GM19438 (cell line): ENCODE results near the gene ITGB3.

Experiments
- ATAC-seq: cut with Tn5 transposase; IDR thresholded peaks from one replicate; pipeline ENCODE4 v1.9.1; 2021; ENCODE audit warnings: low read depth; ENCODE audit not compliant: unreplicated experiment

The ITGB3 gene

GRCh38 chr17:47295037-47295873 is 41.6 kb downstream of the ITGB3 start:
- no peak for ATAC-seq

DNA sequence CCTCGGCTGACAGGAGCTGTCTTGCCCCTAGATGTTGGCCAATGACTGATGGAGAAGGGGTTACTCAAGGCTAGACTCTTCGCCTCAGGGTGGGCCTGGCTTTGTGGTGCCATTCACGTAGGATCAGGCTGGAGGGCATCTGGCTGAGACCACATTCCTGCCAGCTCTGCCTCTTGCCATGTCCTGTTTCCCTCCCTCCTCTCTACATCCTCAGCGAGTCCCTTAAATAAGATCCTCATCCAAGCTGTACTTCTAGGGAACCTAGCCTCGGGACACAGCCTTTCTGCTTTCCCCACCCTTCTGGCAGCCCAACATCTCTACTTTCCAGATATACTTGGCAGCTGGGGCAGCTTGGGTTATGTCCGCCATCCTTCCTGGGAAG is 42.2 kb downstream of the ITGB3 start:
- no peak for ATAC-seq

GRCh38 chr17:47297661-47298400 is 44.2 kb downstream of the ITGB3 start:
- ATAC-seq: no peak

- ATAC-seq: no peak
These were observed 45.1 kb downstream of the ITGB3 start for GRCh38 chr17:47298712-47299111.

DNA sequence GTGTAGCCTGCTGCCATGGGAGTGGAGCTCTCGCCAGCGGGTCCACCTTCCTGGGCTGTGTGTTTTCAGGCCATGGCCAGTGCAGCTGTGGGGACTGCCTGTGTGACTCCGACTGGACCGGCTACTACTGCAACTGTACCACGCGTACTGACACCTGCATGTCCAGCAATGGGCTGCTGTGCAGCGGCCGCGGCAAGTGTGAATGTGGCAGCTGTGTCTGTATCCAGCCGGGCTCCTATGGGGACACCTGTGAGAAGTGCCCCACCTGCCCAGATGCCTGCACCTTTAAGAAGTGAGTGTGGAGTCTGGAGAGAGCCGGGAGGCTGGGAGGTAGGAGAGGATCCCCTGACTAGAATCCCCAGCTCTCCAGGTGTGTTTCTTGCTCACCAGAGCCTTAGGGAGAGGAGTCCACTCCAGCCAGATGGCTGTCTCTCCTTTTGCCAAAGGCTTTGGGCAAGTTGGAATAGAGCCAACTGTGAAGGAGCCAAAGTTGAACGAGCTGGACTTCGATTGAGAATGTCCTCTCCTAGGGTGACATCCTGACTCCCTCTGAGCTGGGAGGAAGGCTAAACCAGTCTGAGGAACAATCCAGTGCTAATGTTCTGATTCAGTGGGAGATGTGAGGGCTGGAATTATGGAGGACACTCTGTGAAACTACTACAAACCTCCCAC is 45.7 kb downstream of the ITGB3 start:
- no peak for ATAC-seq

- ATAC-seq: no peak
These were observed 47.1 kb downstream of the ITGB3 start for GRCh38 chr17:47300718-47301117.

DNA sequence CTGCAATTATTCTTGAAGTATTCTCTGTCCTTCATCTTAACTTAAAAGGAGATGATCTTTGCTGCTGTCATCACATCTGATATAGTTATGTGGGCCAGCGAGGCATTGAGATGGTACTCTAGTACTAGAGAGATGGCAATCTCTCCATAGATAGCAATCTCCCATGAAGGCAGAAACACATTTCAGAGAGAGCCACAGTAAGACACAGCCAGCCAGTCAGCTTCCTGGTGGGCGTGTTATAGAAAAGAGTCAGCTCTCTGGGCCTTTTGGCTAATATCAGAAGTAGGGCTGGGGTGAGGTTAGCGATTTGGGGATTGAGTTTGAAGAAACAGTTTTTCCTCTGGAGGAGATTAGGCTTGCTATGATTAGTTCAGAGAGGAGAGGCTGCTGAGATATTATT is 47.5 kb downstream of the ITGB3 start:
- ATAC-seq: no peak

DNA sequence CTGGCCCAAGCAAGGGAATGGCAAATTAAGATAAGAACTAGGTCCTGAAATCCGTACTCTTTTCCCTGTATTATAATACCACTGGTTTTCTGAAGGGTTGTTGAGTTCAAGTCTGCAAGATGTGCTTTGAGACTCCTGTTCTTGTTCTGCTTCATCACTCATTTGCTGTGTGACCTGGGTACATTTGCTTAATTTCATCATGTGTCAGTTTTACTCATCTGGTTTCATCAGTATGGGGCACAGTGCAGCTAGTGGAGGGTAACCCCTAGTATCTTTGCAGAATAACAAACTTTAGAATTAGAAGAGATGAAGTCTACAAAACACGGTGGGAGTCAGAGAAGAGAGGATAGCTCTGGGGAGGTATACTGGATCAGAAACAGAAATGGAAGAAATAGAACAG is 48.2 kb downstream of the ITGB3 start:
- ATAC-seq: no peak

GRCh38 chr17:47304186-47304585 is 50.6 kb downstream of the ITGB3 start:
- no peak for ATAC-seq

- no peak for ATAC-seq
These were observed 51.8 kb downstream of the ITGB3 start for GRCh38 chr17:47305302-47305923.

- no peak for ATAC-seq
These were observed 56.6 kb downstream of the ITGB3 start for GRCh38 chr17:47310186-47310733.

- no peak for ATAC-seq
These were observed 57.8 kb downstream of the ITGB3 start for GRCh38 chr17:47311420-47311819.

DNA sequence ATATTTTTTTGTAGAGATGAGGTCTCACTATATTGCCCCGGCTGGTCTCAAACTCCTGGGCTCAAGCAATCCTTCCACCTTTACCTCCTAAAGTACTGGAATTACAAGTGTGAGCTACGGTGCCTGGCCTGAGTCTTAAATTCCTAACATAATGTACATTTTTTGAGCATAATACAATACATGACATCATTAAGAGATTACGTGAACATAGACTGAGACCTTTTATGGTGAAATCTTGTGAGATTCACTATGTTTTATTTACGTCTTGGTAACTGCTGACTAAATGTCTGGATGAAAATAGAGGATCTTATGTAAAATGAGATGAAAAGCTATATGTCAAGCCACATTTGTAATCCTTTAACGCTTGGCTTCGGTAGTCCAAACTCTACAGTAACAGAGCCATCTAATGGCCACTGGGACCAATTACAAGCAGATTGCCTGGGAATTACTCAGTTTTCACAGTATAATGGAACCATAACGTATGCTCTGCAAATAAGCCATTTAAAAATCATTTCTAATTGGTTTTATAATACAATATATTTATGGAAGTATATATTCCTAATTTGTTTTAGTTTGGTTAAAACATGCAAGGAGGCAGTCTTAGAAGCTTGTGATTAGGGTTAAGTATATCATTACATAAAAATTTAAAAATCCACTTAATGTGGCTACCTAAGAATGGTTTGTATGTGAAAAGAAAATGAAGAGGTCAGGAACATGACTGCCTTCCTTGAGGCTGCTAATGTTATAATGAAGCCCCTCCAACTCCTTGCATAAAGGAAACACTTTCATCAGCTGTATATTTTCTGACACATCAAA is 62.0 kb downstream of the ITGB3 start:
- no peak for ATAC-seq

DNA sequence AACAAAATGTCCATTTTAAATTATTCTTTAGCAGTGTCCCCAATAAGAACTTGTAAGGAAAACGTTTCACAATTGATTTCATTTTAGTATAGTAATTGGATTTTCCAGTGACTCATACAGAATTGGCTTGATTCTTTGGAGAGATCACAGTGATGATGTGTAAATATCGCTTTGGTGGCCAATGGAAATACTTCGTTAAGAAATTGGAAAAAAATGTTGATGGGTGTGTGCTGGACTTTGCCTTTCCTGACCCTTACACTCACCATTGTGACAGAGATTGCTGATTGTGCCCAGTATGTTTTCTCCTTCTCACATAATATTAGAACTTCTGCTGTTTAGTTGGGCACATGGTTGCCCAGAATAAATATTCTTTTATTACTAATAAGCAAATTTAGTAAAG is 62.7 kb downstream of the ITGB3 start:
- no peak for ATAC-seq

- no peak for ATAC-seq
These were observed 63.5 kb downstream of the ITGB3 start for GRCh38 chr17:47317119-47317518.

GRCh38 chr17:47318197-47318918 is 64.7 kb downstream of the ITGB3 start:
- ATAC-seq: no peak

GRCh38 chr17:47320879-47321502 is 67.4 kb downstream of the ITGB3 start:
- ATAC-seq: no peak

- ATAC-seq: peak; percentile 84
These were observed 70.0 kb downstream of the ITGB3 start, which contains the start of gene EFCAB13 for GRCh38 chr17:47323382-47324223. TSS of gene EFCAB13 (plus strand) at chr17:47323955. CDS start at chr17:47328354, 4,399 bp downstream.
